ENCODE measurements around the gene RAE1. TPM values are rescaled to one million over a fixed set of nuclear protein-coding genes. Genes with fewer than 3 reads are reported as not detected.

Gene RAE1
- total RNA-seq, result 27.3 and 33.6 TPM in 2 replicates

DNA sequence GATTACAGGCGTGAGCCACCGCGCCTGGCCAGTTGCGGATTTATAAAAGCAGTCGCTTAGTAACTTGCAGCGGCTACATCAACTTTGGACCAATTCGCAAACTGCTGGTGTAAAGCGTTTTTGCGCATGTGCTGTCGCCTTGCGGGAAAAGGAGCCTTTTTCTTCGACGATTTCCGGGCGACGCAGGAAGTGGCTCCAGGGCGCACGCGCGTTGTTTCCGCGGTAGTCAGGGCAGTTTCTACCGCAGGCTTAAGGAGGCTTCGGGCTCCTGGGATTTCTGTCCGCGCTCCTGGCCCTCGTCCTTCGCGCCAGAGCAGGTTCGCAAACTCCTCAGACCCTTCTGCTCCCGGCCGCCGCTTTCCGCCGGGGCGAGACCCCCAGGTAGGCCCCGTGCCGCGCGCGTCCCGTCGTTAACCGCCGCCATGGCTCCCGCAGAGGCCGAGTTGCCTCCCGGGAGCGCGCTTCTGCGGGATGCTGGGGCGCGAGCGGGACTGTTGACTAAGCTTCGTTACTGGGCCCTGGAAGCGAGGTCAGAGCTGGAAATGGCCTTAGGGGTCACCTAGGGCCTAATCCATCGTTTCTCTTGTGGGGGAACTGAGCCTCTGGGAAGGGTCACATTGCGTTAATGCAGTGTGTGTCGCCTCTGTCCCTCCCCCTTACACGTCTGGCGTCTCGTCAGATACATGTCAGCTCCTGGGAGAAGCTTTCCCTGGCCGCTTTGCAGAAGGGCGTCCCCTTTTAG, at the start of gene RAE1:
Gene RAE1 (plus strand): TSS at position 214 of the 742 bp plus-strand sequence. CDS start 2,784 bp downstream, outside the sequence.

DNA sequence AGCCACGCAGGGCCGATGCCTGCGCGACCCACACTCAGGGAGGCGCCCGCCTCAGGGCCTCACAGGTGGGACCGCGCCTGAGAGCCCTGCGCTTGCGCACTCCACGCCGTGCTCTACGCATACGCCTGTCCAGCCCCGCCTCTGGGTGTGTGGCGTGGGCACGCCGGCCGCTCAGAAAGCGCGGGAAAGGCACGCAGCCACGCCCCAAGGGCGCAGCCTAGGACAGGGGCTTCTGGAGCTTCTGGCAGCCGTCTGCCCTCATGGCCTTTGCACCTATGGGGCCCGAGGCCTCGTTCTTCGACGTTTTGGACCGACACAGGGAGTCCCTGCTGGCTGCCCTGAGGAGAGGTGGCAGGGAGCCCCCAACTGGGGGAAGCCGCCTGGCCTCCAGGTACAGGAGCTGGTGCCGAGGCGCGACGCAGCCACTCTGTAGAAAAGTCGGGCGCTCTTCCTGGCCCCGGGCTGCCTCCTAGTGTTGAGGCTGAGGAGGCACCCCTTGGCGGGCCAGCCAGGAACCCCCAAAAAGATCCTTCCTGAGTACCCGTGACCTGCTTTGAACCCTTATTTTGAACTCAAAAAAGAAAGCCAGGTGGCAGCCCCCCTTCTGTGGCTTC, 21.3 kb upstream of the RAE1 start, which contains the start of gene SPO11:
Gene SPO11 (plus strand): TSS at position 196 of the 614 bp plus-strand sequence. CDS start 65 bp downstream, at position 261.

DNA sequence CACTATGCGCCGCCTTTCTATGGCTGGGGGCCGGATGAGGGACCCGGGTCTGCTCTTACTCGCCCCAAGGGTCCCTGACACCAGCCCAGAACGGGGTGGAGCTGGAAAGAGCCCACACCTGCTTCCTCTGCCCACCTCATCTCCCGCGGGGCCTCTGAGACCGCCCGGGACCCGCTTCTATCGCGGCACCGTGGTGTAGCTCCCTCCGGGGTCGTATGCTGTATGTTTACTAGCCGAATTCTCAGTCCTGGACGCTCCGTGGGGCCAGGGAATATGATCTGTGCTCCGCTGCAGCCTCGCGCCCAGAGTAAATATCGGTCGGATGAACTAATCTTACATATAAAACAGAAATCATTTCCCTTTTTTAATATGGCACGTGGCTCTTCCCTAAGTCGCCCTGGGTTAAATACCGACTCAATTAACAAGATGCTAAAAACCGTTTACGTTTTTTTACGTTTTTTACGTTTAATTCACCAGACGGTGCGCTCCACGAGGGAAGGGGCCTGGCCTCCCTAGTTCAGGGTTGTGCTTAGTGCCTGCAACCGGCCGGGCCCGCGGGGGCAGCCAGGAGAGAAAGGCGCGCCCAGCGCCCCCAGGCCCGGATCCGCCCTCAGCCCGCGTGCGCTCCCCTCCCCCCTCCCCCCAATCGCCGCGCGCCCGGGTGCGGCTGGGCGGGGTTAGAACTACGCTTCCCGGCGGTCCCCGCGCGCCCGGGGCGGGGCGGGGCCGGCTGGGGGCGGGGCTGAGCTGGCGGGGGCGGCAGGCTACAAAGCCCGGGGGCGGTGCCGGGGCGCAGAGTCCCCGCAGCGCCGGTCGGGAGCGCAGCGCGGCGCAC, 39.8 kb downstream of the RAE1 start, which contains the start of gene RBM38:
Gene RBM38 (plus strand): TSS at position 793 of the 835 bp plus-strand sequence. CDS start 186 bp downstream, outside the sequence.

Other genes with a start within 250 kb of the RAE1 start
- not detected in 2 replicates for gene BMP7, start 84.6 kb upstream of the RAE1 start, total RNA-seq
- not detected in 2 replicates for gene SPO11, start 21.5 kb upstream of the RAE1 start, total RNA-seq
- gene RBM38, start 40.1 kb downstream of the RAE1 start, total RNA-seq, result 4.5 and 13.3 TPM in 2 replicates
- not detected in 2 replicates for gene CTCFL, start 173.9 kb downstream of the RAE1 start, total RNA-seq
- not detected in 2 replicates for gene PCK1, start 209.9 kb downstream of the RAE1 start, total RNA-seq